ENCODE results near the gene CRB3. TPM values are rescaled to one million over a fixed set of nuclear protein-coding genes. Genes with fewer than 3 reads are reported as not detected.

The CRB3 gene
- total and polyA plus RNA-seq, 2 of the 4 experiments (the other 2 are of a cell fraction), result not detected

- ATAC-seq (ENCODE audit: low read depth), result no peak
- no peaks in the 10 kb centered on the region for H4K20me1 ChIP-seq (ENCODE audit: insufficient read depth, low read length)
- DNase-seq, result no peak
- no peak overlapping the region for H2BK20ac ChIP-seq (ENCODE audit: low read depth, low read length)
- no peak overlapping the region for H3K18ac ChIP-seq (ENCODE audit: low read depth, low read length)
- no peaks in the 10 kb centered on the region for H3K79me1 ChIP-seq (ENCODE audit: low read depth in 1 of 2, low read length in 2 of 2)
- no peak overlapping the region for H3K9ac ChIP-seq (ENCODE audit: low read depth, low read length)
- no peak overlapping the region for H4K5ac ChIP-seq (ENCODE audit: low read depth, low read length)
- in situ Hi-C loops (cut with MboI; ENCODE audit: low sequenced_read_pairs) (no loop called here), intact Hi-C loops (cut with micrococcal nuclease) (no loop called here), dilution Hi-C loops (cut with HindIII; ENCODE audit: low sequenced_read_pairs, unreplicated experiment) (no loop called here)
- H3K56ac ChIP-seq (ENCODE audit: extremely low read depth, insufficient read depth, low read length), result no peak overlapping the region
- no peak overlapping the region for H4K91ac ChIP-seq (ENCODE audit: insufficient read depth, low read depth, low read length)
- H3K4me1 ChIP-seq (ENCODE audit: control insufficient read depth, insufficient read depth, low read length), result no peaks in the 10 kb centered on the region
- H2BK15ac ChIP-seq (ENCODE audit: low read depth, low read length), result no peak overlapping the region
- H2BK5ac ChIP-seq (ENCODE audit: low read depth, low read length, poor library complexity, severe bottlenecking), result no peak overlapping the region
- no TSS peak for BruUV-seq (replicated peaks)
- no peak overlapping the region for H3K4ac ChIP-seq (ENCODE audit: low read depth, low read length)
- no peak overlapping the region for H3K27ac ChIP-seq (ENCODE audit: insufficient read depth, low read length)
- peaks cover 3% of the 10 kb centered on the region; the same call in 1 of the 2 replicates for H3K9me3 ChIP-seq (ENCODE audit: control insufficient read depth, insufficient read depth, low read length)
- TF ChIP-seq RAD21 (IDR thresholded peaks at IDR 0.05; ENCODE audit: low read length) (no peak), FOS (IDR thresholded peaks at IDR 0.05; ENCODE audit: low read depth, low read length) (no peak), RCOR1 (IDR thresholded peaks at IDR 0.05; ENCODE audit: insufficient replicate concordance, low read length) (no peak), MAZ (IDR thresholded peaks at IDR 0.05; ENCODE audit: borderline replicate concordance, low read depth, low read length) (no peak), CEBPB (IDR thresholded peaks at IDR 0.05; ENCODE audit: low read depth, low read length) (no peak), RFX5 (IDR thresholded peaks at IDR 0.05; ENCODE audit: low read depth, low read length) (no peak), BHLHE40 (IDR thresholded peaks at IDR 0.05; ENCODE audit: low read depth, low read length) (no peak), USF2 (IDR thresholded peaks at IDR 0.05; ENCODE audit: low read depth, low read length) (no peak), NFE2L2 (IDR thresholded peaks at IDR 0.05; ENCODE audit: low read depth, low read length) (no peak)
- TF ChIP-seq, protein P1, sequence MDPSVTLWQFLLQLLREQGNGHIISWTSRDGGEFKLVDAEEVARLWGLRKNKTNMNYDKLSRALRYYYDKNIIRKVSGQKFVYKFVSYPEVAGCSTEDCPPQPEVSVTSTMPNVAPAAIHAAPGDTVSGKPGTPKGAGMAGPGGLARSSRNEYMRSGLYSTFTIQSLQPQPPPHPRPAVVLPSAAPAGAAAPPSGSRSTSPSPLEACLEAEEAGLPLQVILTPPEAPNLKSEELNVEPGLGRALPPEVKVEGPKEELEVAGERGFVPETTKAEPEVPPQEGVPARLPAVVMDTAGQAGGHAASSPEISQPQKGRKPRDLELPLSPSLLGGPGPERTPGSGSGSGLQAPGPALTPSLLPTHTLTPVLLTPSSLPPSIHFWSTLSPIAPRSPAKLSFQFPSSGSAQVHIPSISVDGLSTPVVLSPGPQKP (IDR thresholded peaks at IDR 0.05; ENCODE audit: borderline replicate concordance, low read depth, low read length), result no peak
- ChIA-PET POLR2A (ENCODE audit: unreplicated experiment) (no interaction called here), CTCF (no interaction called here)
- H3K23ac ChIP-seq (ENCODE audit: low read depth, low read length), result no peak overlapping the region
- no peaks in the 10 kb centered on the region for H3K9me1 ChIP-seq (ENCODE audit: insufficient read depth, low read length)
- H3K27me3 ChIP-seq (ENCODE audit: control insufficient read depth, insufficient read depth, low read length), result peaks cover 16% of the 10 kb centered on the region
- H4K8ac ChIP-seq (ENCODE audit: low read depth in 2 of 2, low read length in 2 of 2), result no peak overlapping the region
- H3K14ac ChIP-seq (replicated peaks; ENCODE audit: low read depth, low read length), result no peak overlapping the region
- H2AK9ac ChIP-seq (replicated peaks; ENCODE audit: low read depth, low read length, poor library complexity), result no peak overlapping the region
- H3K4me3 ChIP-seq (ENCODE audit: insufficient read depth, low read depth, low read length), result no peak overlapping the region
- 40% methylated on average over 1 of the region's 4 CpGs; no CpG with 5 or more reads in 1 of the 2 experiments for WGBS, 2 experiments (ENCODE audit: extremely low coverage in 2 of 2, insufficient read length in 1 of 2)
- no peaks in the 10 kb centered on the region for H3K36me3 ChIP-seq (ENCODE audit: control insufficient read depth, insufficient read depth, low read length)
- no peak overlapping the region for H2AK5ac ChIP-seq (ENCODE audit: low read depth, low read length)
- H2BK120ac ChIP-seq (ENCODE audit: low read depth, low read length), result no peak overlapping the region
- no peak overlapping the region for H3K4me2 ChIP-seq (ENCODE audit: low read depth, low read length)
- H2AFZ ChIP-seq (replicated peaks; ENCODE audit: low read length, poor library complexity), result no peak overlapping the region
These were observed 8.6 kb downstream of the CRB3 start for GRCh38 chr19:6472713-6473112.
